NCI-H82 treated with DMSO at 0.1 percent for 48 hours (cell line): ENCODE data around the gene UQCRC2.
"Not testable (repeated sequence)": the region's sequence is repeated elsewhere in the genome, so short reads cannot be mapped to it uniquely, and the experiment has no call there.

ENCODE experiments used
- DNase-seq: peaks from one replicate; lab custom pipeline; 2025; ENCODE audit not compliant: unreplicated experiment; lab: John Stamatoyannopoulos, UW

UQCRC2 gene

DNA sequence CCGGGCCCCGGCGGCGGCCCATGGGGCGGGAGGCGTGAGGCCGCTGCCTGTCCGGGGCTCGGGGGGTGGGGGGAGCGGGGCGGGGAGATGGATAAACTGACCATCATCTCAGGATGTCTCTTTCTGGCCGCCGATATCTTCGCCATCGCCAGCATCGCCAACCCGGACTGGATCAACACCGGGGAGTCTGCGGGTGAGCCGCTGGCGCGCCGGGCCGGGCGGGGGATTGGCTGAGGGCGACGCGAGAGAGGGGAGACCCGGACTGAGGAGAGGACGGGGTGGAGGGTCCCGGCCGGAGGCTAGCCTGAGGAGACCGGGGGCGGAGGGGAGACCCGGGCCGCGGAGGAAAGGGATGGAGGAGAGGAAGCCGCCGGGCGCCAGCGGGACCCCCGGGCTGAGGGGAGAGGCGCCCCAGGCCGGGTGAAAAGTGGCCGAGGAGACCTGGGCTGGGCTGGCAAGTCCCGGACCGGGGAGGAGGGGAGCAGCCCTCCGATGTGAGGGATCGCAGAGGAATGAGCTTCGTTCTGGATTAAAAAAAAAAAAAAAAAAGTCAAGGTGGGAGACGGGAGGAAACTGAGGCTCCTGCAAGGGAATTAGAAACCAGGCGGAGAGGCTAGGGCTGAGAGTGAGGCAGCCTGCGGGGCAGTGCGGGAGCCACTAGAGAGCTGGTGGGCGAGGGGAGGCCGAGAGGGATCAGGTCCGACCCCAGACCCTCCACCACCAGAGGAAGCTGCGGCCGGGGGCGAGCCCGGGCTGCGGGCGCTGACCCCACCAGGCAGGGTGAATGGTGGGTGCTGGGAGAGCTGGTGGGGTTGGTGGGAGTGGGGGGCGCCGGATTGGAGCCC lies 55.3 kb downstream of the UQCRC2 start:
- no peak for DNase-seq

DNA sequence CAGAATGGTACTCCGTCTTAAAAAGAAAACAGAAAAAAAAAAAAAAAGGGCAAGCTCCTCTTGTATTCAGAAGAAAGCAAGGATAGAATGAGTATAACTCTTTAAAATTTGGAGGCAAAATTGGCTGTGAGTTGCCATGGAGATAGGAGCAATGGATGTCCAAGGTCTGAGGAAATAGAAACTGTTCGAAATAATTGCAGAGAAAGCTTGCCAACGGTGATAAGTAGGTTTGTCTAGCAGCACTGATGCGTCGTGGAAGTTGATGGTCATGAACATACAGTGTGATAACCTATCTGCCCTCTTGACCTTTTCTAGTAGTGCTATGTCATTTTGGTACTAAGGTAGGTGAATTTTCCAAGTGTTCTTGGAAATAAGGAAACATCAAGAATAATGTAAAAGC lies 57.7 kb downstream of the UQCRC2 start:
- no peak for DNase-seq

DNA sequence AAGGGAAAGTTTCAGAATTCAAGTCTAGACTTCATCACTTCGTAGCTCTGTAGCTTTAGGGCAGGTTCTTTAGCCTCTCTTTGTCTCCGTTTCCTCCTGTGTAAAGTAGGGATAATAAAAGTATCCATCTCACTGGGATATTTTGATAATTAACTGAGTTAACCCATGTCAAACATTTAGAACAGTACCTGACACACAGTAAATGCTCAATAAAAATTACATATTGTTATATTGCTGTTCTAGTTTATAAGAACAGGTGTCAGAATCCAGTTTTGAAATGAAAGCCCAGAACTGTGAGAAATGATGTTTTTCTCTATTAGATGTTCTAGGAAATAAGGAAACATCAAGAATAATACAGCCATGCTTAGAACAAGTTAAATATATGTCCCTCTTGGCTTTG lies 59.1 kb downstream of the UQCRC2 start:
- DNase-seq, result no peak

DNA sequence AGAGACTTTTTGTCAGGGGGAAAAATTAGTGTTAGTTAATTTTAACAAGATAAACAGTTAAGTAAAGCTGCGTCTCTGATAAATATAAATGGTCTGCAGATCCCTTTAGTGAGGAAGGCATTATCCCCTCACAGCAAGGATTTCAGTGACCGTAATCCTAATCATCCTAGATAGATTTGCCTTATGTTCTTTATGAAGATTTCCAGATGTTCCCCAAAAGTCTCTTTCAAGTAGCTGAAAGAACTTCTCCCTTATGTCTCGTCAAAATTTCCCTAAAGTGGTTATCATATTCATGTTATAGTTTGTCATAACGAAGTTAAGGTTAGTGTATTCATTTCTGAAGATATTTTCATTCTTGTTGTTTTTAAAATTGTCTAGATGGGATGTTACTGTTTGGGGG lies 60.3 kb downstream of the UQCRC2 start:
- peak; percentile 76 for DNase-seq

DNA sequence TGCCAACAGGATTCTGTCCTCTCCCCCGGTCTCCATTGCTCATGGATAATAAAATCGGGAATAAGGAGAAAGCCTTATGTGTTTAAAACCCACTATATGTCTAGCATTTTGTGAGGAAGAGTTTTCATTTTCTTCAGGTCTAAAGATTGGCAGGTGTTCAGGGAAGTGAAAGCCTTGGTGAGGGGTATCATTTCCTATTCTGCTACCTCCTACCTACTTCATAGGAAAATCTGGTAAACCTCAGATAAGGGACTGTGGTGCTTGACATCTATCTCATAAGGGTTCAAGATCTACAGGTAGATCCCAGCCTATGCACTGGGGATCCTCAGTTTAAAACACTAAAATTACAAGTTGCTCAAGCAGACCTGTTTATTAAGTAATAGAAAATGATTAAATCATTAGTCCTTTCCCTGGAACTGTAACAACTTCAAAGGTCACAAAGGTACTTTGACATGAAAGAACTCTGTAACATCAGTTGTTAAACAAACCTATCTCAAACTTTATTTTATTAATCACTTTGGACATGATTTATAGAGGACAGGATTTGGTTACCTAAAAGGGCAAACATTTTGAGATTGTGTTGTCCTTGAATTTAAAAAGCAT lies 61.2 kb downstream of the UQCRC2 start:
- DNase-seq, result no peak

DNA sequence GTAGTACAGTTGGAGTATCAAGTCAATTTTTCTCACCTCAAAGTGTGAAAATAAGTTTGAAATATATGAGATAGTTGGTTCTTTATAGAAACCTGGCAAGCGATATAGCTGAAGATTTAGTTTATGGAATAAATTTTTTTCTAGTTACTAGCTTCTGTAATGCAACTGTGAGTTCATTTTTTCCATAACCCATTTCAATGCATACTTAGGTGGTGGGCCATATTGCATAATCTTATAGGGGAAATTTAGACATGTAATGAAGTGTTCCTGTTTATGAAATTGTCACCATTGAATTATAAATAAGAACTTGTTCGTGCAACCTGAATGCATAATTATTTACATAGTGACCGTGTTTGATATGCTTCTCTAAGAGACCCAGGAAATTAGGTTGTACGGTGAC lies 63.8 kb downstream of the UQCRC2 start:
- DNase-seq, result no peak

DNA sequence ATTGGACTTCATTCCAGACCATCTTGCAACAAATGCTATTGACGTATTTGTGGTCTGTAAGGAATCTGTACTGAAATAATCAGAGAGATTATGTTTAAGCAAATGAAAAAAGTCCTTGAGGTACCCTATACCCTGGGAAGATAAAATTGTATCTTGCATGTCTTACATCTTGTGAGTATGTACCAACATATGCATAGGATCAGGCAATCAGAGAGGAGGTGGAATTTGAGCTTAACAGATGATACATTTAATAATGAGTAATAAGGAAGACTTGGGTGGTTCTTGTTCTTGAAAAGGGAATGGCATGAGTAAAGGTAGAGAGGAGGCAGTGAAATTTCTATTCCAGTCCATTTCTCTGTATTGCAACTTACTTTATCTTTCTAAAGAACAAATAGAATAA lies 65.4 kb downstream of the UQCRC2 start:
- no peak for DNase-seq

DNA sequence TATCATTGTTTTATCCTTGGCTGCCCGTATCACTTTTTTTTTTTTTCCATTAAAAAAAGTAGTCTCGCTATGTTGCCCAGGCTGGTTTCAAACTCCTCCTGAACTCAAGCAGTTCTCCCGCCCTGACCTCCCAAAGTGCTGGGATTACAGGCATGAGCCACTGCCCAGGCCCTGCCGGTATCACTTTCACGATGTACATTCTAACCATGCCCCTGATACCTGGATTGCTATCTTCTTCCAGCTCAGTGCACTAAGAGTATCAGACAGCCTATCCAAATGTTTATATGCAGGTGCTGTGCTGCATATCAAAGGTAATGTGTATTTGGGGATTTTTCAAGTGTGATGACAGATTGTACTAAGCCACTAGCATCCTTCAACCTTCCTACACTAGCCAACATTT lies 69.0 kb downstream of the UQCRC2 start:
- DNase-seq, result peak; percentile 34

DNA sequence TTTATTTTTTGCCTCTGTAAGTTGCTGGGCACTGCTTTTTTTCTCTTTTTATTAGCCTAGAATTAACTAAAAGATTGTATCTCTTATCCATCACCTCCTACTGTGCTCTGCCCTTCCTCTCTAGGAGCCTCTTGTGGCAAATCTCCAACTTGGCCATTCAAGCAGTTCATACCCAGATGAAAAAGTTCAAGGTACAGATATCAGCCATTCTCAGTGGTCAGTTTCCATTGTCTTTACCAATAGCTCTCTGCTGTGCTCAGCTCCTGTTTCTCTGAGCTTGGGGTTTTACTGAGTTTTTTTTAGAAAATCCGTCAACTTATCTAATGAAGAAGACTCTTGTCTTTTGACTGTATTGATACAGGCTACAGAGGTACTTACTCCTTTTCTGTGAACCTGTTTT lies 70.3 kb downstream of the UQCRC2 start:
- DNase-seq, result no peak

DNA sequence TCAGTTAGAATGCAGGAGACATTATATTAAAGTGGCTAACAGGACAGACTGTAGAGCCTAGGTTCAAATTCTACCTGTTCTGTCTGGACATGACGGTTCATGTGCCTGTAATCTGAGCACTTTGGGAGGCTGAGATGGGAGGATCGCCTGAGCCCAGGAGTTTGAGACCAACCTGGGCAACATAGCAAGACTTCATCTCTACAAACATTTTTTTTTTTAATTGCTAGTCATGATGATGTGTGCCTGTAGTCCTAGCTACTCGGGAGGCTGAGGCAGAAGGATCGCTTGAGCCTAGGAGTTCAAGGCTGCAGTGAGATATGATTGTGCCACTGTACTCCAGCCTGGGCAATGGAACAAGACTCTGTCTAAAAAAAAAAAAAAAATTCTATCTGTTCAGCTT lies 71.6 kb downstream of the UQCRC2 start:
- DNase-seq, result not testable (repeated sequence)

DNA sequence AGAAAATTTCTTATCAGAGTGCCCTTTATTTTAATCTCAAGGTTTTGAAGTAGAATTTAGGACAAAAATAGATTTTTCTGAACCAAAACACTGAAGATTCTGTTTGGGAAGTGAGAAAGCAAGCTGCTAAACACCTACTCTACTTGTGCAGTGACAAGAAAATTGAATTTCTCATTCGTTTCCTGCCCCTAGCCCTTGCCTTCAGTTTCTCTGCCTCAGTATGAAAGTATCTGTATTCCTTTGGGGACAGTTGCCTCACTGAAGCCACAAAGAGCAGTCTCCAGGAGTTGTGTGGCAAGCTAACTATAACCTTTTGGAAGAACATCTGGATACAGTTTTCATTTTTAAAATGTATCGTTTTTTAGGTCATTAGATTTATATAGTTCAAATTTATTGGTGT lies 74.5 kb downstream of the UQCRC2 start:
- DNase-seq, result no peak

DNA sequence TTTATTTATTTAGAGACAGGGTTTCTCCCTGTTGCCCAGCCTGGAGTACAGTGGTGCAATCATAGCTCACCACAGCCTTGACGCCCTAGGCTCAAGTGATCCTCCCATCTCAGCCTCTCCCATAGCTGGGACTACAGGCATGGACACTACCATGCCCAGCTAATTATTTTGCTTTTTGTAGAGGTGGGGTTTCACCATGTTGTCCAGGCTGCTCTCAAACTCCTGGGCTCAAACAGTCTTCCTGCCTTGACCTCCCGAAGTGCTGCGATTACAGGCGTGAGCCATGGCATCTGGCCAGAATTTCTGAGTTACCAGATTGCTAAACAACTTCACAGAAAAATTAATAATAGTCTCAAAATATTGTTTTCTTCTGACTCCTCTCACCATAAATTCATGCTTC lies 76.5 kb downstream of the UQCRC2 start:
- no peak for DNase-seq

DNA sequence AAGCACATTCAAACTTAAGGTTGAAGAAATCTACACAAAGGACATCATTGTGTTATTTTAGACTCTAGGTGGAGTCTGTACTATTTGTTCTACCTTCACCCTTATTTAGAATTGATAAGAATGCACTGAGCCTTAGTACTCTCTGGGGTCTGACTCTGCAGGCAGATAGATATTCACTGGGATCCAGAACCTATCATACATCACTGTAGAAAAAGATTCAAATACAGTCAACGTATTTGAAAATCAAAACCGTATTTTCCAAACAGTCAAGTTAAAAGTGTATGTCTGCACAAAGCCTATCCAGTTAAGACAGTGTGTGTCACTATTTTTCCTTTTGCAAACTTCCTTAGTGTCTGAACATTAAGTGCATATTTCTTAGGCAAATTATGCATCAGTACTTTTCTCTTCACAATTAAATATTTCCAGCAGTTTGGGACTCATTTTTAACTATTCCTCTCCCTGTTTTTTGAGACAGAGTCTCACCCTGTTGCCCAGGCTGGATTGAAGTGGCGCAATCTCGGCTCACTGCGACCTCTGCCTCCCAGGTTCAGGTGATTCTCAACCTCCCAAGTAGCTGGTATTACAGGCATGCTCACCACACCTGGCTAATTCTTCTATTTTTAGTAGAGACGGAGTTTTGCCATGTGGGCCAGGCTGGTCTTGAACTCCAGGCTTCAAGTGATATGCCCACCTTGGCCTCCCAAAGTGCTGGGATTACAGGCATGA lies 77.1 kb downstream of the UQCRC2 start:
- DNase-seq, result no peak

DNA sequence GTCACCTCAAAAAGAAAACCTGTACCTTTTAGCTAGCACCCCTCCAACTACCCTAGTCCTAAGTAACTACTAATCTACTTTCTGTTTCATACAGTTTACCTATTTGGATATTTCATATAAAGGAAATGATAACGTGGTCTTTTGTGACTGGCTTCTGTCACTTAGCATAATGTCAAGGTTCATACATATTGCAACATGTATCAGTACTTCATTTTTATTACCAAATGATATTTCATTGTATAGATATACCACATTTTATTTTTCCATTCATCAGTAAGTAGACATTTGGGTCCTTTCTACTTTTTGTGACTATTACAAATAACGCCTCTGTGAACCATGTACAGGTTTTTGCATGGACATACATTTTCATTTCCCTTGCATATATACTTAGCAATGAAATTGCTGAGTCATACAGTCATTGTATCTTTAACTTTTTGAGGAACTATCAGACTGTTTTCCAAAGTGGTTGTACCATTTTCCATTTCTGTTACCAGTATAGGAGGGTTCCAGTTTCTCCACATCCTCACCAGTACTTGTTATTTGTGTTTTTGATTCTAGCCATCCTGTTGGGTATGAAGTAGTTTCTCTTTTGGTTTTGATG lies 78.4 kb downstream of the UQCRC2 start:
- no peak for DNase-seq
